Panc1 (cell line): ENCODE data around the gene CKAP2L. TPM values are rescaled to one million over a fixed set of nuclear protein-coding genes. Genes with fewer than 3 reads are reported as not detected.

Experiments used
- ATAC-seq: fragments of 200-7000 bp; cut with Tn5 transposase; 2 replicates; pipeline ENCODE4 v1.9.1; 2020; ENCODE audit warnings: mild to moderate bottlenecking, moderate library complexity
- BruUV-seq: library from RNA; stranded (reverse); fragments of 400-500 nt; replicated peaks from 2 replicates; lab custom pipeline; 2021; lab: Mats Ljungman, UMichigan
- CTCF ChIA-PET: fragments of 300-600 bp; sonication (Branson Sonifier 250); formaldehyde crosslinking; loops from one replicate; lab custom pipeline; 2022; ENCODE audit warnings: antibody characterized with exemption; lab: Charles Lee
- POLR2A ChIA-PET: fragments of 300-600 bp; sonication (Branson Sonifier 250); formaldehyde crosslinking; loops from one replicate; lab custom pipeline; 2022; ENCODE audit warnings: antibody characterized with exemption; lab: Charles Lee
- DNase-seq: peaks from one replicate; pipeline ENCODE4 v3.0.0-alpha.2; 2010; ENCODE audit warnings: low read depth, low spot score
- H3K27ac ChIP-seq: 2 replicates; pipeline ENCODE4 v1.5.1; 2011; ENCODE audit warnings: mild to moderate bottlenecking, low read length, inconsistent platforms
- H3K27me3 ChIP-seq: fragments of 200-500 bp; sonication (Bioruptor generic); 2 replicates; pipeline ENCODE4 v1.6.0; 2014; ENCODE audit warnings: low read length, inconsistent platforms; ENCODE audit not compliant: control insufficient read depth, insufficient read depth
- H3K36me3 ChIP-seq: fragments of 200-500 bp; sonication (Bioruptor generic); 2 replicates; pipeline ENCODE4 v1.5.1; 2014; ENCODE audit warnings: inconsistent platforms, mild to moderate bottlenecking, low read length, moderate library complexity; ENCODE audit not compliant: control insufficient read depth, insufficient read depth
- H3K4me1 ChIP-seq: 2 replicates; pipeline ENCODE4 v1.5.1; 2011; ENCODE audit warnings: inconsistent platforms, mild to moderate bottlenecking, low read length, moderate library complexity; ENCODE audit not compliant: control insufficient read depth, insufficient read depth
- H3K4me3 ChIP-seq, 2 experiments: 2 replicates each; pipeline ENCODE4 v1.5.1; 2011 to 2012; ENCODE audit warnings: low read depth in 2 of 2, low read length in 2 of 2, mild to moderate bottlenecking in 2 of 2, inconsistent platforms in 1 of 2, moderate library complexity in 1 of 2
- H3K9me3 ChIP-seq: fragments of 200-500 bp; sonication (Bioruptor generic); 2 replicates; pipeline ENCODE4 v1.5.1; 2014; ENCODE audit warnings: low read depth, mild to moderate bottlenecking, inconsistent platforms, low read length, moderate library complexity; ENCODE audit not compliant: control insufficient read depth, insufficient read depth
- CTCF ChIP-seq: fragments of 450-650 bp; IDR thresholded peaks from 2 replicates; pipeline ENCODE4 v1.5.1; 2017; ENCODE audit warnings: mild to moderate bottlenecking
- POLR2AphosphoS5 ChIP-seq: IDR thresholded peaks from 2 replicates; pipeline ENCODE4 v1.6.1; 2012; ENCODE audit warnings: mild to moderate bottlenecking, low read depth, low read length, moderate library complexity
- REST ChIP-seq, 2 experiments: IDR thresholded peaks; 2 replicates each; pipeline ENCODE4 v1.6.1; 2011 to 2012; ENCODE audit warnings: low read depth in 2 of 2, control low read depth in 1 of 2, low read length in 1 of 2, mild to moderate bottlenecking in 1 of 2, moderate library complexity in 1 of 2; ENCODE audit not compliant: insufficient read depth in 1 of 2
- SIN3A ChIP-seq: IDR thresholded peaks from 2 replicates; pipeline ENCODE4 v1.6.1; 2012; ENCODE audit warnings: low read depth, mild to moderate bottlenecking, low read length, moderate library complexity, borderline replicate concordance; ENCODE audit not compliant: insufficient read depth
- TCF7L2 ChIP-seq: IDR thresholded peaks from 2 replicates; pipeline ENCODE4 v1.6.1; 2011; ENCODE audit warnings: mild to moderate bottlenecking, low read depth, low read length, inconsistent platforms
- in situ Hi-C: cut with HindIII; loops from 2 replicates; pipeline ENCODE4 v1.10.0; 2016; ENCODE audit warnings: low sequenced_read_pairs, low pct_unique_long_range_greater_than_20kb
- intact Hi-C: fragments of 100-400 bp; cut with micrococcal nuclease; formaldehyde crosslinking; loops from one replicate; pipeline ENCODE4 v1.10.0; 2022; ENCODE audit not compliant: unreplicated experiment
- total RNA-seq: library from RNA; stranded (reverse); gene quantifications from one replicate; pipeline ENCODE4 v1.2.1, GENCODE V29; 2021; ENCODE audit not compliant: unreplicated experiment

The CKAP2L gene
- total RNA-seq, 1 experiment from 2014 or later = 27.0 TPM

- in situ Hi-C loops = no loop called here
- peaks cover 4% of the 10 kb centered on the region; the same call in 1 of the 2 replicates for H3K4me1 ChIP-seq
- no peak overlapping the region for H3K27ac ChIP-seq
- ATAC-seq (no peak), DNase-seq (no peak)
- TF ChIP-seq CTCF = no peak
- TF ChIP-seq TCF7L2 = no peak
- no peak for TF ChIP-seq SIN3A
- no peak for TF ChIP-seq REST (IDR thresholded peaks at IDR 0.05; ENCODE audit: insufficient read depth in 1 of 2, low read depth in 2 of 2, low read length in 1 of 2)
- TF ChIP-seq POLR2AphosphoS5 = no peak
- ChIA-PET CTCF (interaction anchor here (0.6 to 5.2 kb wide), 4 partner anchors 101 to 373 kb away, joined by 3 to 38 read pairs (median 4); no protein-coding TSS in a partner anchor), POLR2A (no interaction called here)
- no peak overlapping the region for H3K4me3 ChIP-seq
- no peaks in the 10 kb centered on the region for H3K27me3 ChIP-seq
- H3K36me3 ChIP-seq = no peaks in the 10 kb centered on the region
- intact Hi-C loops = loop anchor here (2.0 kb wide), 1 partner anchor 101 kb away; no protein-coding TSS in a partner anchor
- H3K9me3 ChIP-seq = no peaks in the 10 kb centered on the region
- BruUV-seq = no TSS peak
Measured at GRCh38 chr2:112727276-112728028, 37.0 kb downstream of the CKAP2L start.

GRCh38 chr2:112726487-112727190 is 37.8 kb downstream of the CKAP2L start:
- DNase-seq = peak; percentile 80
- in situ Hi-C loops = no loop called here

More at GRCh38 chr2:112726487-112727190, 37.8 kb downstream of the CKAP2L start:
- H3K4me1 ChIP-seq = peaks cover 4% of the 10 kb centered on the region; the same call in 1 of the 2 replicates
- intact Hi-C loops = loop anchor here (1.0 to 2.0 kb wide), 2 partner anchors 100 to 126 kb away; no protein-coding TSS in a partner anchor
- ATAC-seq = peak; percentile 93
- POLR2A ChIA-PET = no interaction called here
- no peak overlapping the region; the same call in 1 of the 2 replicates for H3K27ac ChIP-seq
- no peaks in the 10 kb centered on the region for H3K27me3 ChIP-seq
- BruUV-seq = no TSS peak
- H3K4me3 ChIP-seq = no peak overlapping the region
- no peaks in the 10 kb centered on the region for H3K36me3 ChIP-seq
- no peaks in the 10 kb centered on the region for H3K9me3 ChIP-seq
- CTCF ChIA-PET = interaction anchor here (0.6 to 5.2 kb wide), 4 partner anchors 60 to 215 kb away, joined by 3 to 38 read pairs (median 4); no protein-coding TSS in a partner anchor
- TF ChIP-seq POLR2AphosphoS5 = no peak
- TF ChIP-seq TCF7L2 = no peak
- TF ChIP-seq CTCF = peak; percentile 97
- 0 out of 4 replicates have a peak, but pooled peaks of 1 of the 2 experiments have one; percentile 44 for TF ChIP-seq REST (IDR thresholded peaks at IDR 0.05; ENCODE audit: insufficient read depth in 1 of 2, low read depth in 2 of 2, low read length in 1 of 2)
